CD14-positive monocyte (primary cell): ENCODE results near the gene SMAD2. TPM values are rescaled to one million over a fixed set of nuclear protein-coding genes. Genes with fewer than 3 reads are reported as not detected.

Experiments
- DNase-seq, 3 donors: peaks; one replicate each; pipeline ENCODE4 v3.0.0-alpha.2; 2011 to 2022
- H2AFZ ChIP-seq: 2 replicates; pipeline ENCODE4 v1.6.0; 2012; ENCODE audit warnings: mild to moderate bottlenecking, low read depth, low read length, inconsistent platforms; ENCODE audit not compliant: insufficient read depth, poor library complexity, severe bottlenecking
- H3K27ac ChIP-seq, 2 donors: 1 replicate in 1 of 2; 2 replicates in 1 of 2; pipeline ENCODE4 v1.5.1; 2012 to 2013; ENCODE audit warnings: low read length in 2 of 2, control low read depth in 1 of 2, inconsistent platforms in 1 of 2, low read depth in 1 of 2, mild to moderate bottlenecking in 1 of 2
- H3K27me3 ChIP-seq, 2 donors: one replicate each; pipeline versions ENCODE4 v1.6.0 to v1.6.1; 2011 to 2013; ENCODE audit warnings: low read length in 2 of 2; ENCODE audit not compliant: control insufficient read depth in 2 of 2, insufficient read depth in 2 of 2
- H3K36me3 ChIP-seq, 2 donors: replicated peaks in 1 of 2; 1 replicate in 1 of 2; 2 replicates in 1 of 2; pipeline versions ENCODE4 v1.5.1 to v1.6.1; 2012 to 2013; ENCODE audit warnings: low read length in 2 of 2, control low read depth in 1 of 2, inconsistent platforms in 1 of 2, mild to moderate bottlenecking in 1 of 2; ENCODE audit not compliant: insufficient read depth in 2 of 2, control insufficient read depth in 1 of 2
- H3K4me1 ChIP-seq, 2 donors: 1 replicate in 1 of 2; 2 replicates in 1 of 2; pipeline versions ENCODE4 v1.5.1 to v1.6.1; 2012 to 2013; ENCODE audit warnings: low read length in 2 of 2, control low read depth in 1 of 2, inconsistent platforms in 1 of 2, mild to moderate bottlenecking in 1 of 2, moderate library complexity in 1 of 2; ENCODE audit not compliant: insufficient read depth in 2 of 2, control insufficient read depth in 1 of 2
- H3K4me2 ChIP-seq: replicated peaks from 2 replicates; pipeline ENCODE3; 2012; ENCODE audit warnings: low read length, moderate library complexity, mild to moderate bottlenecking; ENCODE audit not compliant: poor library complexity, severe bottlenecking; ENCODE audit errors: extremely low read depth
- H3K4me3 ChIP-seq, 3 experiments: fragments of 200-600 bp in 1 of 3; sonication (generic) in 1 of 3; replicated peaks in 1 of 3; 1 replicate in 2 of 3; 2 replicates in 1 of 3; pipeline ENCODE4 v1.5.1; 2011 to 2013; ENCODE audit warnings: low read length in 3 of 3, mild to moderate bottlenecking in 3 of 3, control low read depth in 2 of 3, low read depth in 2 of 3, inconsistent platforms in 1 of 3, moderate library complexity in 1 of 3
- H3K79me2 ChIP-seq: 2 replicates; pipeline ENCODE4 v1.6.0; 2012; ENCODE audit warnings: mild to moderate bottlenecking, control low read depth, inconsistent platforms, low read length, moderate library complexity; ENCODE audit not compliant: insufficient read depth
- H3K9ac ChIP-seq: 2 replicates; pipeline ENCODE4 v1.6.0; 2017; ENCODE audit warnings: low read length, mild to moderate bottlenecking; ENCODE audit not compliant: insufficient read depth, poor library complexity, severe bottlenecking
- H3K9me3 ChIP-seq, 2 donors: replicated peaks in 1 of 2; 1 replicate in 1 of 2; 2 replicates in 1 of 2; pipeline versions ENCODE4 v1.5.1 to v1.6.1; 2012 to 2013; ENCODE audit warnings: low read length in 2 of 2, control low read depth in 1 of 2; ENCODE audit not compliant: control insufficient read depth in 1 of 2, insufficient read depth in 1 of 2
- H4K20me1 ChIP-seq: 2 replicates; pipeline ENCODE4 v1.6.0; 2012; ENCODE audit warnings: mild to moderate bottlenecking, low read length, control low read depth, moderate library complexity; ENCODE audit not compliant: insufficient read depth
- H3K27ac Mint-ChIP-seq, 7 donors: one replicate each; pipeline ENCODE4 v1.8.0; 2020; ENCODE audit warnings: mild to moderate bottlenecking in 7 of 7, mixed read lengths in 7 of 7, moderate library complexity in 6 of 7, inconsistent platforms in 2 of 7
- H3K27me3 Mint-ChIP-seq, 3 donors: one replicate each; pipeline ENCODE4 v1.8.0; 2021 to 2022; ENCODE audit warnings: low read depth in 3 of 3, mild to moderate bottlenecking in 3 of 3, mixed read lengths in 3 of 3, moderate library complexity in 3 of 3, inconsistent platforms in 1 of 3
- H3K36me3 Mint-ChIP-seq, 2 donors: one replicate each; pipeline ENCODE4 v1.8.0; 2020; ENCODE audit warnings: mixed read lengths in 2 of 2, inconsistent platforms in 1 of 2, mild to moderate bottlenecking in 1 of 2
- H3K4me1 Mint-ChIP-seq: one replicate; pipeline ENCODE4 v1.8.0; 2020; ENCODE audit warnings: mild to moderate bottlenecking, mixed read lengths
- H3K4me3 Mint-ChIP-seq, 2 donors: one replicate each; pipeline ENCODE4 v1.8.0; 2020; ENCODE audit warnings: mild to moderate bottlenecking in 2 of 2, mixed read lengths in 2 of 2, moderate library complexity in 1 of 2
- H3K9me3 Mint-ChIP-seq, 7 donors: one replicate each; pipeline ENCODE4 v1.8.0; 2020 to 2022; ENCODE audit warnings: mixed read lengths in 7 of 7, mild to moderate bottlenecking in 6 of 7, moderate library complexity in 6 of 7, inconsistent platforms in 2 of 7
- CTCF ChIP-seq: fragments of 200-600 bp; IDR thresholded peaks from one replicate; pipeline ENCODE4 v1.8.0; 2022; ENCODE audit warnings: antibody characterized with exemption, mild to moderate bottlenecking
- WGBS: methylation state at CpG from one replicate; pipeline ENCODE4 v1.1.5; 2013; ENCODE audit warnings: missing lambda C conversion rate; ENCODE audit not compliant: insufficient coverage; 5-methylcytosine and 5-hydroxymethylcytosine counted together
- intact Hi-C, 2 donors: fragments of 100-400 bp; cut with micrococcal nuclease; formaldehyde crosslinking; loops; one replicate each; pipeline versions ENCODE4 v1.15.0 to v1.15.1; 2023
- polyA plus RNA-seq, 3 donors: library from polyadenylated mRNA; depleted of rRNA in 1 of 3; unstranded in 2 of 3; stranded (reverse) in 1 of 3; fragments of 300-500 nt in 2 of 3; fragments of >200 nt in 1 of 3; fragmentation: Illumina TruSeq in 2 of 3; gene quantifications; 1 replicate in 2 of 3; 2 replicates in 1 of 3; pipeline ENCODE4 v1.2.3, GENCODE V29; 2012 to 2021

Gene SMAD2
- polyA plus RNA-seq, 3 donors = 48.1 to 72.6 (median 70.6) TPM

- Histone ChIP-seq H3K9ac (peak overlapping the region; percentile 2), H3K36me3 (no peaks in the 10 kb centered on the region), H3K27me3 (no peaks in the 10 kb centered on the region), H3K4me2 (peak overlapping the region; percentile 23), H3K9me3 (no peaks in the 10 kb centered on the region), H3K4me3 (peak overlapping the region in 1 of 3 experiments; percentile 27), H4K20me1 (no peaks in the 10 kb centered on the region), H3K4me1 (peaks cover 25 to 26% of the 10 kb centered on the region in 2 donors), H3K27ac (peak overlapping the region in 1 of 2 donors; percentile 85), H2AFZ (peak overlapping the region; percentile 9), H3K79me2 (no peaks in the 10 kb centered on the region)
- peaks cover 0 to 6% (median 0%) of the 10 kb centered on the region in 7 donors for H3K9me3 Mint-ChIP-seq
- H3K4me3 Mint-ChIP-seq = peak overlapping the region in 1 of 2 donors; percentile 46
- H3K36me3 Mint-ChIP-seq = peaks cover 0 to 2% of the 10 kb centered on the region in 2 donors
- no peak for TF ChIP-seq CTCF
- peaks cover 27% of the 10 kb centered on the region for H3K4me1 Mint-ChIP-seq
- H3K27me3 Mint-ChIP-seq = peaks cover 6 to 8% (median 7%) of the 10 kb centered on the region in 3 donors
- H3K27ac Mint-ChIP-seq = peak overlapping the region; percentile 85 to 93 (median 89)
- peak; percentile 81 to 92 (median 89) for DNase-seq
- intact Hi-C loops = no loop called here
- no CpG with 5 or more reads among the region's 9 CpGs for WGBS
Measured at GRCh38 chr18:47970664-47971531, 40.4 kb upstream of the SMAD2 start.

GRCh38 chr18:47969816-47970215, 39.4 kb upstream of the SMAD2 start:
- H3K9me3 Mint-ChIP-seq = peaks cover 0 to 9% (median 3%) of the 10 kb centered on the region in 7 donors
- H3K4me3 ChIP-seq = no peak overlapping the region
- H3K4me1 ChIP-seq = peaks cover 25 to 26% of the 10 kb centered on the region in 2 donors
- H3K79me2 ChIP-seq = no peaks in the 10 kb centered on the region
- H3K36me3 ChIP-seq = no peaks in the 10 kb centered on the region
- H3K27me3 Mint-ChIP-seq = peaks cover 5 to 8% (median 6%) of the 10 kb centered on the region in 3 donors
- intact Hi-C loops = no loop called here
- peak overlapping the region in 6 of 7 donors; percentile 40 to 93 (median 83) for H3K27ac Mint-ChIP-seq
- H3K4me1 Mint-ChIP-seq = peaks cover 27% of the 10 kb centered on the region
- TF ChIP-seq CTCF = no peak
- DNase-seq = peak; percentile 47 to 71 (median 69)
- H4K20me1 ChIP-seq = no peaks in the 10 kb centered on the region
- no peaks in the 10 kb centered on the region for H3K9me3 ChIP-seq
- H3K27ac ChIP-seq = no peak overlapping the region
- WGBS = no CpG with 5 or more reads among the region's 4 CpGs
- H3K9ac ChIP-seq = no peak overlapping the region
- no peaks in the 10 kb centered on the region for H3K27me3 ChIP-seq
- no peak overlapping the region for H3K4me2 ChIP-seq
- no peak overlapping the region for H3K4me3 Mint-ChIP-seq
- peaks cover 0 to 2% of the 10 kb centered on the region in 2 donors for H3K36me3 Mint-ChIP-seq
- H2AFZ ChIP-seq = no peak overlapping the region
